CD4-positive, alpha-beta T cell treated with Interleukin-17A for 1 hour (primary cell): ENCODE measurements around the gene PDE4B.

ENCODE experiments used
- DNase-seq: peaks from one replicate; pipeline ENCODE4 v3.0.0-alpha.2; 2020

The PDE4B gene

GRCh38 chr1:66245691-66246090, 453.0 kb downstream of the PDE4B start:
- no peak for DNase-seq

- peak; percentile 19 for DNase-seq
Measured at GRCh38 chr1:66246351-66247269, 453.9 kb downstream of the PDE4B start.

- DNase-seq: peak; percentile 35
Measured at GRCh38 chr1:66247415-66248208, 454.9 kb downstream of the PDE4B start.

DNA sequence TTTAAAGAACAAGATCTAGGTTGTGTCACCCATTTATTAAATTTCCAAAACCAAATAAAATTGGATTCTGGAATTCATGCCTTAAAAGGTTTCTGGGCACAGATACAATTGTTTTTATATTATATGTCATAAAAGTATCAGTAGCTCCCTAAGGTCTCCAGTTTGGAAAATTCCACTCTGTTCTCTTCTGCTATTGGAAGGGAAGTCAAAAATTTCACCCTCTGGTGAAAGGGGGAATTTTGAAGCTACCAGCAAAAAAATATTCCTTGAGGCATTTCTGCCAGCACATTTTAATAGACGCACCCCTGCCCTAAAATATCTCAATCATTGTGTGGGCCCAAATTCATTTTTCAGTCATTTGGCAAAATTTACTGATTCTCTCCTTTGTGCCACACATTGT, 455.6 kb downstream of the PDE4B start:
- no peak for DNase-seq

DNA sequence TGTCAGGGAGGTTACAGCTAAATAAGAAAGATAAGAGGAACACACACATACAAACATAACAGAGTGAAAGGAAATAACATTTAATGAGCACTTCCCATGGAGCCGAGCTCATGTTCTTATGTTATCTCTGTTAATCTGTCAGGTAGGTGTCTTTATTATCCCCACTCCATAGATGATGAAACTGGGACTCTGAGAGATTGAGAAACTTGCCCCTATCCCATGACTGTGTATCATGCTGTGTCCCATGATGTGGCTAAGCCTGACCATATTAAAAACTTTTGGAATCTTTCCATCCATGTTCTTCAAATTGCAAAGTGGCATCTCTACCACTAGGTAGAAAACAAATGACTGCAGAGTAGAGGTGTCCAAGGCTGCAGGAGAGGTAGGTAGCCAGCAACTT, 456.1 kb downstream of the PDE4B start:
- no peak for DNase-seq

- peak; percentile 21 for DNase-seq
Measured at GRCh38 chr1:66250075-66250474, 457.4 kb downstream of the PDE4B start.

DNA sequence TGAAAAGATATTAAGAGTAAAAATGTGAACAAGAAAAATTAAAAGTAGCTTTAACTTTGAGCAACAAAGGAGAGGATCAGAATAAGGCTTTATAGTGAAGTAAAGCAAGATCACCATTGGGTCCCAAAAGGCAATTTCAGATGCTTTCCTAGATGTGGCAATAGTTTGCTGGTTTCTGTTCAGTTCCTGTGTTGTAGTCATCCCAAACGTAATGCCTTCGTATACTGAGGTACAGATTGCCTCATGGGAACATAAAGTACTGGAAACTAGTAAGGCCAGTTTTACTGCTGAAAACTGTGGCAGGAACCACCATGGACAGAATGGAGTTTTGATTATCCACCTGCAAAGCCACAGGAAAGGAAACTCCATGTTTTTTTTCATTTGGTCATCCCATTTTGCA, 457.8 kb downstream of the PDE4B start:
- DNase-seq: no peak

- no peak for DNase-seq
Measured at GRCh38 chr1:66251546-66251945, 458.9 kb downstream of the PDE4B start.

DNA sequence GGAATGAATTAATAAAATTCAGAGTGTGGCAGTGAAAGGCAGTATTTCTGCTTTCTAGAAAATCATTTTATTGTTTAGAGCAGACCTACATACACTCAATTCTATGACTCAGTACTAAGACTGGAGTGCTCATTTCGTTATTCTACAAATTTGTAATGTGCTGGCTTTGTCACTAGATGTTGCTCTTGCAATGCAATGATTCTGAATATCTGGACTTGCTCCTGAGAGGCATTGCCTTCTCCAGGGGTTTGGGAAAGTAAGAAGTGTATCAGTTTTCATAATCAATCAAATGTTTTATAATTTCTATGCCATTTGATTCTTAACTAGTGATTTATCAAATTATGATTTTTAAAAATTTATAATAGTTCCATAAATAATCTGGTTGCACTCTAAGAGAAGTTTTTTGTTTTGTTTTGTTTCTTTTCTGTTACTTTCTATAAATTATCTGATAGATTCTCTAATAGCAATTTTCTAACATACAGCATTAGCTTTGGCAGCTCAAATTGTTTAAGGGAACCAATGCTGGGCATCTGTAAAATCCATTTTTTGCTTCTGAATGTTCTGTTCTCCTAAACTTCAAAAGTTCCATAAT, 460.7 kb downstream of the PDE4B start:
- DNase-seq: peak; percentile 76

GRCh38 chr1:66254785-66255184, 462.1 kb downstream of the PDE4B start:
- DNase-seq: no peak

DNA sequence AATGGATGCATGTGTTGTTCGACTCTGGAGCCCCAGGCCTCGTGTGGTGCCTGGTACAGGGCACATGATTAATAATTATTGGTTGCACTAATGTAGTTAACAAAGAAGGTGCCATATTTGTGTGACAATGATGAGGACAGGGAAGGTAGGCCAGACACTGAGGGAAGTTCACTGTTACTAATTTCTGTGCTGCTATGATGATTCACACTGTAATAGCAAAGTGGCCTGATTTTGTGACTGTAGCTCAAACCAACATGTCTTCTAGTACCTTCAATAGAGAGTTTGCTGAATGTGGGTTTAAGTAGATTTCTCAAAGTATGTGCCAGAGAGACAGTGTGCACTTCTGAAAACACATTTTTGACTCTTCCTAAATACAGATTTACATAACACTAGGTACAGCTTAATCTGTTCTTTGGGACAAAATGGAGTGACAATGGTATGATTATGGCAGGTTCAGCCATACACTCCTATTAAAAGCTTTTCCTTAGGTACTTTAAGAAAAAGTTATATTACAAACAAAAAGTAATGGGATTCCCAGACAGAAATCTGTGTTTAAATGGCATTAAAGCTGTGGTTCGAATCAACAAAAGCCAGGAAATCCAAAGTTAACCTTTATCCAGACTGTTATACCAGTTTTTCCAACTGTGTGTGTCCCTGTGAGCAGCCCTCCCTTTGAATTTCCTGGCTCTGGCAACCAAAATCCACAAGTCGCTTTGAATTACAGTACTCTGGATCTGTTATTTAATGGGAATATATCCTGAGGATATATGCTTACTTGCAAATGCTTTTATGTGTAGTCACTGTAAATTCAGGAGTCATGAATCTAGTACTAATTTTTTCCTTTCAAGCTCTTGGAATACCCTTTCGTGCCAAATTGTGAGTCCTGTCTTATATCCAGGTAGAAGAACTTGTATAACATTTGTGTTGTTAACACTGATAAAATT, 464.2 kb downstream of the PDE4B start:
- DNase-seq: no peak

GRCh38 chr1:66258404-66259105, 465.9 kb downstream of the PDE4B start:
- DNase-seq: no peak

- DNase-seq: no peak
Measured at GRCh38 chr1:66261364-66261763, 468.7 kb downstream of the PDE4B start.

DNA sequence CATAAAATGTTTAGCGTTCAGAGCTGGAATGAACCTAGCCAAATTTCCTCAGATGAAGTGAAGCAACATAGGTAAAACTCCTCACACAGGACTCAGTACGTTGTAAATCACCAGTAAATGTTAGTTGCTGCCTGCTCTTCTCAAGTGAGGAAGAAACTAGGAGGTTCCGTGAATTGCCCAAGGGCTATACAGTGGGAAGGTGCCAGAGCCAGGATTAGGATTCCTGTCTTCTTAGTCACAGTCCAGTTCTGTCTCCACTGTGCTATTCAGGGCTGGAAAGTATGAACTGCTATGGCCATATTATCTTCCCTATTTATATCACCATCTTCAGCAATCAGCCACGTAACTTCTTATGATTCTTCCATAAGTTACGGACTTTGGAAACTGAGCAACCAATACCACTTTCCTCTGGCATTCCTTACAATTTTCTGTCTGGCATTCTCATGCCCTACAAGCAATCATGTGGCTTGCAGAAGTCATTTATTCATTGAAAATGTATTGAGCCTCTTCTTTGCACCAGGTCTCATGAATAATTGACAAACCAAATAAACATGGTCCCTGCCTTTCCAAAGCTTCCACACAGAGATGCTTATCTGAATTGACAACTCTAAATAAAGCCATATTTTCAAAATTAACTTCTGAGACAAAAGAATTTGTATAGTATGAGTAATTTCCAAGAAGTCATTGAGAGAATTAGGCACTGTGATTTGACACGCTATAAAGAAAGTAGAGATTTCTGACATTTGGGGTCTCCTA, 469.7 kb downstream of the PDE4B start:
- no peak for DNase-seq

DNA sequence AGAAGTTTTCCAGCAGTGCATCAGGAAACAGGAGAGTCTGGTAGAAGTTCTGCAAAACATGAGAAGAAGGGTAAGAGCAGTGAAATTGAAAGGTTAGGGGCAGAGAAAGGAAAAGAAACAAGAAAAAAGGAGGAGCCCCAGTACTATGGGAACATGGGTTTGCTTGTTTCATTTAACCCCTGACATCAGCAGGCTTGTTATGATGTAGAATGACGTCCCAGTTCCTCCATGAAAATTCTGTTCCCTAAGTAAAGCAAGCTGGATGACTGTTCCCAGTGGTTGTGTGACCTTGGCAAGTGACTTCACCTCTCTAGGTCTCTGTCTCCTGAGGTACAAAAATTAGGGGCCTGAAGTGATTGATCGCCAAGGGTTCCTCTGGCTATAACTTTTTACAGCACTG, 472.6 kb downstream of the PDE4B start:
- no peak for DNase-seq

GRCh38 chr1:66265796-66266195, 473.1 kb downstream of the PDE4B start:
- no peak for DNase-seq

DNA sequence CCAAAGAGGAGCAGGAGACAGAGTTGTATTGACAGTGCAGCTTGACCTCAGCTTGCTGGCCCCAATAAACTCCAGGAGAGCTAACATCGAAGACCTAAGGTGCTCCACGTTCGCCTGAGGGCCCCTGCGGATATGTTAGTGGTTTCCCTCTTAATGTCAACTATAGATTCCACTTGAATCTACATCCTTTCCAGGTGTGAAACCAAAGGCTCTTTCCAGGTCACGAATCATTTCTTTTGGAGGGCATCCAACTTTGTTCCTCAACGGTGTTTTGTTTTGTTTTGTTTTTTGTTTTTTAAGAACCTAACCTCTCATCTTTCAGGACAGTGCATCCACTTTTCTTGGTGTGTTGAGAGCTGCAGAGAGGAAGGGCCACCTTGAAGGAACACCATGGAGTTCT, 473.7 kb downstream of the PDE4B start:
- DNase-seq: no peak

GRCh38 chr1:66266756-66267155, 474.1 kb downstream of the PDE4B start:
- DNase-seq: no peak

DNA sequence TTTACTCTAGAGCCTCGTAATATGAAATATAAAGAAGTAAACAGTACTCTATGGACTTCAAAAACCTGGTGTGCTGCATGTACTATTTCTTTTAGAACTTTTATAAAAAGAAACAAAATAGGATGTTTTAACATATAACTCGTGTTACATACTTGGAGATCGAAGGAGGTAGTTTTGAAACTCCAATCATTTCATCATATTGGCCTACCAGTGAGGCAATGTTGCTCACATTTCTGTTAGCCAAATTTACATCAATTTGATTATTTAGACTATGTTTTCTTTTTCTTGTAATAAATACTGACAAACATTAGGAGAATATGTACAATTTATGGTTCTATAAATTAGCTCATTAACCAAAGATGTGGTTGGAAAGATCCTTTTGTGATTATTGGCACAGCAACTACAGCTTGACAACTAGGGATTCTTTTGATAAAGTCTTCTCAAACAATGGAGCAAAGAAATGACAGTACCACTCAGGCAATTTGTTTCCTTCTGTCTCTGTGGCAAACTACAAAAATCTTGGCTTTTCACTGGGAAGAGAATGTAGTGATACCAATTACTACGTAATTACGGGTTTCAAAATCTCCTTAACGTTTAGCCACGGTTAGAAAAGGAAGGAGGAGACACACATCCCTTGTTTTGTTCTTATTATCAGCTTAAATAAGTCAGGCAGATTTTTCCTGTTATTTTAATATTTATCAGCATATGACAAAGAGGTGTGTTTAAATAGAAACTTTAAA, 474.7 kb downstream of the PDE4B start:
- DNase-seq: no peak

DNA sequence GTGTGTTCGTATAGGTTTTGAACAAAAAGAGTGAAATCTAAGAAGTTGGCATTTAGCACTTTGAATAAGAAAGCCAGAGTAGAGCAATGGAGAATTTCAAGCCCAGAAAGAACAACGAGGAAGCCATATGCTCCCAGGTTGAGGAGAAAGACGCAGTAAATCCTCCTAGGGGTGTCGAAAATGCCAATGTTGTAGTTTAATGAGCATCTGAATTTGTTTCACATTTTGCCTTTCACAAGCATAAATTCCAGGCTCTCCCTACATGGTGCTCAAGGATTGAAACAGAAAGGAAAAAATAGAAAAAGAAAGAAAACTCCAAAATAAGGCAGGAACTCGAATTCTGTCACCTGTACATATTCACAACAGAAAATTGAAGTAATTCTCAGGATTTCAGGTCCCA, 476.5 kb downstream of the PDE4B start:
- DNase-seq: no peak
